DOHH2 (cell line): ENCODE results near the gene TLR6.
A peak's percentile ranks its signal among the peaks of the same experiment; 100 is the strongest.

Experiments
- H3F3A ChIP-seq: fragments of 200-600 bp; sonication (generic), shearing (Covaris generic); 2 replicates; pipeline ENCODE4 v1.6.0; 2016; ENCODE audit warnings: antibody characterized with exemption, mild to moderate bottlenecking; ENCODE audit not compliant: control insufficient read depth, insufficient read depth
- H3K27ac ChIP-seq: fragments of 200-600 bp; sonication (generic); 2 replicates; pipeline ENCODE4 v1.5.1; 2014; ENCODE audit warnings: low read depth, mild to moderate bottlenecking, low read length, moderate library complexity
- H3K27me3 ChIP-seq: fragments of 200-600 bp; sonication (generic); 2 replicates; pipeline ENCODE4 v1.6.1; 2014; ENCODE audit warnings: mild to moderate bottlenecking, low read length, mixed read lengths; ENCODE audit not compliant: control insufficient read depth
- H3K36me3 ChIP-seq: fragments of 200-600 bp; sonication (generic); 2 replicates; pipeline ENCODE4 v1.6.1; 2014; ENCODE audit warnings: mild to moderate bottlenecking, low read length, moderate library complexity, mixed read lengths; ENCODE audit not compliant: control insufficient read depth
- H3K4me1 ChIP-seq: fragments of 200-600 bp; sonication (generic); 2 replicates; pipeline ENCODE4 v1.6.1; 2014; ENCODE audit warnings: mild to moderate bottlenecking, low read length, mixed read lengths; ENCODE audit not compliant: control insufficient read depth
- H3K4me2 ChIP-seq: fragments of 200-600 bp; sonication (generic); 2 replicates; pipeline ENCODE4 v1.6.0; 2014; ENCODE audit warnings: mild to moderate bottlenecking, low read length, moderate library complexity
- H3K4me3 ChIP-seq: fragments of 200-600 bp; sonication (generic); 2 replicates; pipeline ENCODE4 v1.5.1; 2014; ENCODE audit warnings: mild to moderate bottlenecking, low read length, mixed read lengths
- H3K79me2 ChIP-seq: fragments of 200-600 bp; sonication (generic); 2 replicates; pipeline ENCODE4 v1.6.1; 2014; ENCODE audit warnings: mild to moderate bottlenecking, low read length, mixed read lengths; ENCODE audit not compliant: control insufficient read depth
- H3K9me2 ChIP-seq: fragments of 200-600 bp; sonication (generic); replicated peaks from 2 replicates; pipeline ENCODE4 v1.6.1; 2014; ENCODE audit warnings: mild to moderate bottlenecking, low read length, mixed read lengths; ENCODE audit not compliant: control insufficient read depth
- H3K9me3 ChIP-seq: fragments of 200-600 bp; sonication (generic); 2 replicates; pipeline ENCODE4 v1.6.1; 2014; ENCODE audit warnings: antibody characterized with exemption, low read length, mixed read lengths; ENCODE audit not compliant: control insufficient read depth, insufficient read depth
- H4K20me1 ChIP-seq: fragments of 200-600 bp; sonication (generic); 2 replicates; pipeline ENCODE4 v1.6.0; 2014; ENCODE audit warnings: low read depth, mild to moderate bottlenecking, antibody characterized with exemption, low read length, moderate library complexity; ENCODE audit not compliant: control insufficient read depth, insufficient read depth
- CTCF ChIP-seq: fragments of 200-600 bp; sonication (generic); IDR thresholded peaks from one replicate; pipeline ENCODE4 v1.5.1; 2014; ENCODE audit warnings: antibody characterized with exemption, mild to moderate bottlenecking, low read depth, low read length; ENCODE audit not compliant: poor library complexity, severe bottlenecking
- EZH2phosphoT487 ChIP-seq: fragments of 200-600 bp; sonication (generic); IDR thresholded peaks from 2 replicates; pipeline ENCODE4 v1.6.1; 2017; ENCODE audit warnings: borderline replicate concordance, mild to moderate bottlenecking, antibody characterized with exemption, low read length, moderate library complexity, mixed read lengths

The TLR6 gene

GRCh38 chr4:38791010-38791409 is 65.6 kb downstream of the TLR6 start:
- peaks cover 18% of the 10 kb centered on the region for H3K4me1 ChIP-seq
- H3K27me3 ChIP-seq, result no peaks in the 10 kb centered on the region
- H3K4me2 ChIP-seq, result 0 out of 2 replicates have a peak overlapping the region, but pooled peaks have one; percentile 7
- H3K9me2 ChIP-seq, result no peaks in the 10 kb centered on the region
- H4K20me1 ChIP-seq, result no peaks in the 10 kb centered on the region
- H3K79me2 ChIP-seq, result no peaks in the 10 kb centered on the region
- no peak overlapping the region for H3K4me3 ChIP-seq
- H3K27ac ChIP-seq, result no peak overlapping the region
- peaks cover 12% of the 10 kb centered on the region for H3K36me3 ChIP-seq
- H3F3A ChIP-seq, result 0 out of 2 replicates have a peak, but pooled peaks cover 2% of the 10 kb centered on the region
- H3K9me3 ChIP-seq, result no peaks in the 10 kb centered on the region
- TF ChIP-seq EZH2phosphoT487 (no peak), CTCF (no peak)

- no peak overlapping the region for H3K27ac ChIP-seq
- 0 out of 2 replicates have a peak, but pooled peaks cover 2% of the 10 kb centered on the region for H3F3A ChIP-seq
- H3K4me1 ChIP-seq, result peaks cover 40% of the 10 kb centered on the region
- no peaks in the 10 kb centered on the region for H3K27me3 ChIP-seq
- no peaks in the 10 kb centered on the region for H3K9me3 ChIP-seq
- H3K36me3 ChIP-seq, result no peaks in the 10 kb centered on the region; the same call in 1 of the 2 replicates
- no peak overlapping the region for H3K4me3 ChIP-seq
- no peak overlapping the region for H3K4me2 ChIP-seq
- H3K79me2 ChIP-seq, result no peaks in the 10 kb centered on the region
- TF ChIP-seq EZH2phosphoT487 (no peak), CTCF (no peak)
- H3K9me2 ChIP-seq, result no peaks in the 10 kb centered on the region
- H4K20me1 ChIP-seq, result no peaks in the 10 kb centered on the region
Observed at GRCh38 chr4:38788317-38788716, 68.3 kb downstream of the TLR6 start.

GRCh38 chr4:38787693-38788092 is 68.9 kb downstream of the TLR6 start:
- no peak for TF ChIP-seq CTCF
- Histone ChIP-seq H3K4me2 (no peak overlapping the region), H3F3A (0 out of 2 replicates have a peak, but pooled peaks cover 2% of the 10 kb centered on the region)

More at GRCh38 chr4:38787693-38788092, 68.9 kb downstream of the TLR6 start:
- Histone ChIP-seq H3K9me2 (no peaks in the 10 kb centered on the region), H3K36me3 (no peaks in the 10 kb centered on the region; the same call in 1 of the 2 replicates), H3K27me3 (no peaks in the 10 kb centered on the region), H3K4me1 (peaks cover 44% of the 10 kb centered on the region), H4K20me1 (no peaks in the 10 kb centered on the region), H3K27ac (no peak overlapping the region), H3K4me3 (no peak overlapping the region), H3K9me3 (no peaks in the 10 kb centered on the region), H3K79me2 (peaks cover under 1% of the 10 kb centered on the region)
